ENCODE results near the gene FBXO42. TPM values are rescaled to one million over a fixed set of nuclear protein-coding genes. Genes with fewer than 3 reads are reported as not detected.
"Not testable (repeated sequence)": the region's sequence is repeated elsewhere in the genome, so short reads cannot be mapped to it uniquely, and the experiment has no call there.

Gene FBXO42
- total RNA-seq, 4 donors from 2014 or later = 40.1 to 68.3 (median 58.1) TPM

- no peak for TF ChIP-seq CTCF (IDR thresholded peaks at IDR 0.05)
- TF ChIP-seq POLR2A (IDR thresholded peaks at IDR 0.05) = peak in 1 of 2 donors; percentile 75
- DNase-seq (ENCODE audit: low spot score in 2 of 2) = peak; percentile 83 to 97
- peak overlapping the region; percentile 70 for H3K4me3 ChIP-seq (ENCODE audit: low read depth, poor library complexity, severe bottlenecking)
- 0 to 1% methylated on average over 45 to 46 of the region's 47 CpGs for WGBS, 2 donors
- intact Hi-C loops (cut with DNase I; ENCODE audit: low total_unique reads) = no loop called here
These were observed 15.1 kb upstream of the FBXO42 start for GRCh38 chr1:16367258-16367967.

GRCh38 chr1:16366722-16367257 is 14.5 kb upstream of the FBXO42 start, which contains the start of gene SZRD1:
SZRD1 (plus strand) TSS chr1:16367242; CDS start chr1:16367258, 16 bp downstream.
- TF ChIP-seq POLR2A (IDR thresholded peaks at IDR 0.05) (no peak), CTCF (IDR thresholded peaks at IDR 0.05) (no peak)
- intact Hi-C loops (cut with DNase I; ENCODE audit: low total_unique reads) = no loop called here
- WGBS, 2 donors = 2 to 4% methylated on average over 24 of the region's 24 CpGs
- peak; percentile 97 to 99 for DNase-seq (ENCODE audit: low spot score in 2 of 2)
- peak within 1 kb of the TSS; percentile 70 for H3K4me3 ChIP-seq (ENCODE audit: low read depth, poor library complexity, severe bottlenecking)

- 73 to 78% methylated on average over 3 of the region's 3 CpGs for WGBS, 2 donors
- intact Hi-C loops (cut with DNase I; ENCODE audit: low total_unique reads); H3K4me3 ChIP-seq (ENCODE audit: low read depth, poor library complexity, severe bottlenecking); DNase-seq (ENCODE audit: low spot score in 2 of 2): not testable (repeated sequence)
These were observed 12.8 kb upstream of the FBXO42 start for GRCh38 chr1:16365146-16365498.

GRCh38 chr1:16356867-16357266 is 4.6 kb upstream of the FBXO42 start:
- intact Hi-C loops (cut with DNase I; ENCODE audit: low total_unique reads) = loop anchor here (10.0 kb wide), 1 partner anchor 272 kb away; no protein-coding TSS in a partner anchor
- DNase-seq (ENCODE audit: low spot score in 2 of 2) = no peak
- 81 to 83% methylated on average over 3 of the region's 3 CpGs for WGBS, 2 donors

GRCh38 chr1:16354619-16355018 is 2.3 kb upstream of the FBXO42 start:
- no peak for DNase-seq (ENCODE audit: low spot score in 2 of 2)
- intact Hi-C loops (cut with DNase I; ENCODE audit: low total_unique reads) = loop anchor here (10.0 kb wide), 1 partner anchor 270 kb away; no protein-coding TSS in a partner anchor
- H3K4me3 ChIP-seq (ENCODE audit: low read depth, poor library complexity, severe bottlenecking) = no peak overlapping the region
- no peak for TF ChIP-seq CTCF (IDR thresholded peaks at IDR 0.05)
- no peak for TF ChIP-seq POLR2A (IDR thresholded peaks at IDR 0.05)
- 71 to 83% methylated on average over 2 of the region's 2 CpGs for WGBS, 2 donors

More at GRCh38 chr1:16356867-16357266, 4.6 kb upstream of the FBXO42 start:
- no peak for TF ChIP-seq POLR2A (IDR thresholded peaks at IDR 0.05)
- no peak overlapping the region for H3K4me3 ChIP-seq (ENCODE audit: low read depth, poor library complexity, severe bottlenecking)

GRCh38 chr1:16352842-16353535 is 709 bp upstream of the FBXO42 start:
- TF ChIP-seq POLR2A (IDR thresholded peaks at IDR 0.05) (no peak), CTCF (IDR thresholded peaks at IDR 0.05) (no peak)
- H3K4me3 ChIP-seq (ENCODE audit: low read depth, poor library complexity, severe bottlenecking) = peak overlapping the region; percentile 97
- WGBS, 2 donors = 39 to 43% methylated on average over 11 of the region's 11 CpGs
- intact Hi-C loops (cut with DNase I; ENCODE audit: low total_unique reads) = loop anchor here (10.0 kb wide), 1 partner anchor 268 kb away; no protein-coding TSS in a partner anchor
- DNase-seq (ENCODE audit: low spot score in 2 of 2) = no peak
